Measurements from ENCODE around the gene NXT1. TPM values are rescaled to one million over a fixed set of nuclear protein-coding genes. Genes with fewer than 3 reads are reported as not detected.

NXT1 gene
- total and polyA plus RNA-seq, 2 donors from 2014 or later, result 17.6 to 21.4 TPM

GRCh38 chr20:23362392-23363256 is 12.0 kb downstream of the NXT1 start:
- FAIRE-seq (no peak), DNase-seq (peak in 4 of 5 donors; percentile 43 to 88 (median 49))
- Histone ChIP-seq H3K4me1 (ENCODE audit: control insufficient read depth in 2 of 3, insufficient read depth in 2 of 3, low read depth in 1 of 3, low read length in 3 of 3) (peaks cover 0 to 31% (median 28%) of the 10 kb centered on the region in 3 donors), H3K36me3 (ENCODE audit: control insufficient read depth in 2 of 3, insufficient read depth in 3 of 3, low read length in 3 of 3) (peaks cover 2 to 5% (median 3%) of the 10 kb centered on the region in 3 donors), H3K9ac (ENCODE audit: low read length in 3 of 3) (peak overlapping the region; percentile 37 to 90 (median 78)), H3K27me3 (ENCODE audit: control insufficient read depth, insufficient read depth, low read length) (no peaks in the 10 kb centered on the region), H3K27ac (ENCODE audit: low read depth in 2 of 2, low read length in 2 of 2) (peak overlapping the region; percentile 97 to 99), H3K4me3 (ENCODE audit: low read length in 3 of 3) (peak overlapping the region; percentile 63 to 79 (median 78)), H3K9me3 (ENCODE audit: control insufficient read depth in 2 of 3, insufficient read depth in 1 of 3, low read length in 3 of 3) (no peaks in the 10 kb centered on the region)
- intact Hi-C loops (cut with DNase I), result no loop called here
- TF ChIP-seq CTCF (IDR thresholded peaks at IDR 0.05; ENCODE audit: borderline replicate concordance, extremely low read depth, insufficient read depth), result no peak

GRCh38 chr20:23363257-23363649 is 12.7 kb downstream of the NXT1 start:
- Histone ChIP-seq H3K4me3 (ENCODE audit: low read length in 3 of 3) (peak overlapping the region; percentile 63 to 79 (median 78)), H3K27ac (ENCODE audit: low read depth in 2 of 2, low read length in 2 of 2) (peak overlapping the region; percentile 97 to 99), H3K9ac (ENCODE audit: low read length in 3 of 3) (peak overlapping the region in 1 of 3 donors; percentile 90), H3K4me1 (ENCODE audit: control insufficient read depth in 2 of 3, insufficient read depth in 2 of 3, low read depth in 1 of 3, low read length in 3 of 3) (peaks cover 0 to 34% (median 31%) of the 10 kb centered on the region in 3 donors), H3K27me3 (ENCODE audit: control insufficient read depth, insufficient read depth, low read length) (no peaks in the 10 kb centered on the region), H3K9me3 (ENCODE audit: control insufficient read depth in 2 of 3, insufficient read depth in 1 of 3, low read length in 3 of 3) (no peaks in the 10 kb centered on the region), H3K36me3 (ENCODE audit: control insufficient read depth in 2 of 3, insufficient read depth in 3 of 3, low read length in 3 of 3) (peaks cover 2 to 5% (median 3%) of the 10 kb centered on the region in 3 donors)
- no peak for TF ChIP-seq CTCF (IDR thresholded peaks at IDR 0.05; ENCODE audit: borderline replicate concordance, extremely low read depth, insufficient read depth)
- intact Hi-C loops (cut with DNase I), result no loop called here
- DNase-seq, result peak in 1 of 5 donors; percentile 44
- no peak for FAIRE-seq

- peak overlapping the region in 1 of 3 donors; percentile 14 for H3K4me3 ChIP-seq (ENCODE audit: low read length in 3 of 3)
- DNase-seq (peak in 2 of 5 donors; percentile 42 to 75), FAIRE-seq (no peak)
- no peaks in the 10 kb centered on the region for H3K9me3 ChIP-seq (ENCODE audit: control insufficient read depth in 2 of 3, insufficient read depth in 1 of 3, low read length in 3 of 3)
- H3K9ac ChIP-seq (ENCODE audit: low read length in 3 of 3), result peak overlapping the region in 1 of 3 donors; percentile 19
- peaks cover 0 to 38% (median 27%) of the 10 kb centered on the region in 3 donors for H3K4me1 ChIP-seq (ENCODE audit: control insufficient read depth in 2 of 3, insufficient read depth in 2 of 3, low read depth in 1 of 3, low read length in 3 of 3)
- no peak for TF ChIP-seq CTCF (IDR thresholded peaks at IDR 0.05; ENCODE audit: borderline replicate concordance, extremely low read depth, insufficient read depth)
- no peak overlapping the region for H3K27ac ChIP-seq (ENCODE audit: low read depth in 2 of 2, low read length in 2 of 2)
- H3K27me3 ChIP-seq (ENCODE audit: control insufficient read depth, insufficient read depth, low read length), result no peaks in the 10 kb centered on the region
- peaks cover 8 to 22% (median 17%) of the 10 kb centered on the region in 3 donors for H3K36me3 ChIP-seq (ENCODE audit: control insufficient read depth in 2 of 3, insufficient read depth in 3 of 3, low read length in 3 of 3)
- intact Hi-C loops (cut with DNase I), result no loop called here
Observed at GRCh38 chr20:23365390-23366165, 15.0 kb downstream of the NXT1 start.
